Spleen (tissue), 11 donors: ENCODE results near the gene AKR1A1. TPM values are rescaled to one million over a fixed set of nuclear protein-coding genes. Genes with fewer than 3 reads are reported as not detected.

Source experiments
- DNase-seq: peaks from one replicate; pipeline ENCODE4 v3.0.0-alpha.2; 2020
- H3K27ac ChIP-seq, 8 donors: fragments of 200-600 bp; sonication (generic) in 7 of 8; 1 replicate in 4 of 8; 2 replicates in 4 of 8; pipeline versions ENCODE4 v1.5.0 to v1.8.0; 2016 to 2021; ENCODE audit warnings: inconsistent platforms in 4 of 8, mild to moderate bottlenecking in 4 of 8, moderate library complexity in 1 of 8
- H3K27me3 ChIP-seq, 7 donors: fragments of 200-600 bp; sonication (generic) in 6 of 7; replicated peaks in 1 of 7; 1 replicate in 4 of 7; 2 replicates in 3 of 7; pipeline versions ENCODE4 v1.5.0 to v1.8.0; 2016 to 2021; ENCODE audit warnings: inconsistent platforms in 3 of 7, mild to moderate bottlenecking in 1 of 7
- H3K36me3 ChIP-seq, 6 donors: fragments of 200-600 bp; sonication (generic) in 5 of 6; 1 replicate in 4 of 6; 2 replicates in 2 of 6; pipeline versions ENCODE4 v1.5.0 to v1.8.0; 2016 to 2021; ENCODE audit warnings: inconsistent platforms in 2 of 6
- H3K4me1 ChIP-seq, 6 donors: fragments of 200-600 bp; sonication (generic) in 5 of 6; 1 replicate in 3 of 6; 2 replicates in 3 of 6; pipeline versions ENCODE4 v1.5.0 to v1.8.0; 2016 to 2021; ENCODE audit warnings: inconsistent platforms in 3 of 6
- H3K4me3 ChIP-seq, 8 donors: fragments of 200-600 bp; sonication (generic) in 7 of 8; 1 replicate in 4 of 8; 2 replicates in 4 of 8; pipeline versions ENCODE4 v1.5.0 to v1.8.0; 2016 to 2021; ENCODE audit warnings: inconsistent platforms in 4 of 8, mild to moderate bottlenecking in 4 of 8, moderate library complexity in 2 of 8
- H3K9me3 ChIP-seq, 8 donors: fragments of 200-600 bp; sonication (generic) in 7 of 8; 1 replicate in 4 of 8; 2 replicates in 4 of 8; pipeline versions ENCODE4 v1.5.0 to v1.8.0; 2016 to 2021; ENCODE audit warnings: inconsistent platforms in 4 of 8
- POLR2A ChIP-seq, 3 donors: fragments of 450-650 bp; IDR thresholded peaks; one replicate each; pipeline ENCODE4 v1.5.1; 2017; ENCODE audit warnings: antibody characterized with exemption in 3 of 3, mild to moderate bottlenecking in 1 of 3
- POLR2AphosphoS5 ChIP-seq, 3 donors: sonication (generic); formaldehyde crosslinking; IDR thresholded peaks; one replicate each; pipeline ENCODE4 v1.5.1; 2017; ENCODE audit warnings: antibody characterized with exemption in 3 of 3
- WGBS, 5 donors: extraction: QIAGEN DNeasy Blood & Tissue Kit in 3 of 5; methylation state at CpG; one replicate each; pipeline versions ENCODE4 v1.1.5 to v1.1.7; 2013 to 2018; 5-methylcytosine and 5-hydroxymethylcytosine counted together
- intact Hi-C: fragments of 100-400 bp; cut with DNase I; formaldehyde crosslinking; loops from one replicate; pipeline ENCODE4 v1.15.0; 2023; ENCODE audit warnings: low total_unique reads
- polyA plus RNA-seq, 3 donors: library from polyadenylated mRNA; stranded (reverse); fragments of 200-250 nt; gene quantifications; one replicate each; pipeline ENCODE4 v1.2.1, GENCODE V29; 2013
- total RNA-seq, 7 donors: library from RNA; depleted of rRNA in 3 of 7; stranded (reverse); fragments of >200 nt in 3 of 7; fragmentation: NEBNext Ultra II Directional in 4 of 7; extraction: Animal tissue kit (Norgen Biotek cat#: 25700) in 4 of 7; gene quantifications; one replicate each; pipeline versions ENCODE4 v1.1.0 to v1.2.1, GENCODE V29; 2016 to 2021
- TF ChIP-seq, protein P1 (sequence below), 11 experiments: fragments of 200-600 bp in 7 of 11; fragments of 450-650 bp in 4 of 11; sonication (generic) in 4 of 11; IDR thresholded peaks in 8 of 11; conservative IDR thresholded peaks in 3 of 11; 1 replicate in 7 of 11; 2 replicates in 4 of 11; pipeline versions ENCODE4 v1.4.0 to v1.8.0; 2016 to 2021; ENCODE audit warnings: antibody characterized with exemption in 11 of 11, inconsistent platforms in 4 of 11, mild to moderate bottlenecking in 1 of 11
- donor health status: healthy with polysubstance abuse.
- donor health status: DM: no; HTN: no; CAD: no; lungs with moderate emphysema.
- donor health status: DM: no; HTN: no; CAD: no.
- donor health status: Bipolar disorder and iron deficiency.
- donor health status: healthy.
- donor health status: DM: no; HTN: no; CAD: no.
- donor health status: DM: yes; HTN: yes; CAD: no.

The AKR1A1 gene
- total and polyA plus RNA-seq, 10 donors: 68.8 to 150 (median 130) TPM

DNA sequence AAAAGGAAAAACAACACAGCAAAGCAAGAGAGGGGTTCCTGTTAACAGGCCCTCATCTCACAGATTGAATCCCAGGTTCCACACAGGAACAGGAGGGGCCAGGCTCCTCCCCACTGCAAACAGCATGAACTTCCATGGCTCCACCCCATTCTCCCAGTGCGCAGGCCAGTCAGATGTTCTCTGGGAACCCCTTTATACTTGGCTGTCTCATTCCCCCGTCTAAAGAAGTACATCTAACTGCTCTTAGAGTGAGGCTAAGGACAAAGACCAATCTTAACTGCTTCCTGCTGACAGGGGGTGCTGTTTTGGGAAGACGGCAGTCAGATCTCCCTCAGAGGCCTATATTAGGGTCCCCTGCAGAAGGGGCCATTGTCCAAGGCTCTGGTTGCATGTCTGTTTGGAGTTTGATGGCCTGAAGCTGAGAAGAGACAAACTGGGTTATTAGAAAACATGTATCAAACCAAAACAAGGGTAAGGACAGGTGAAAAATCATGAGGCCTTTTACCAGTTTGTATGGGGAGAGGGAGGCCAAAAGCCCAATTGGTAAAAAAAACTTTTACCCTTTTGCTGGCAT is 22.7 kb downstream of the AKR1A1 start:
- Histone ChIP-seq H3K9me3 (no peaks in the 10 kb centered on the region), H3K4me1 (peaks cover 0 to 14% (median 3%) of the 10 kb centered on the region in 6 donors), H3K4me3 (no peak overlapping the region), H3K27ac (no peak overlapping the region), H3K27me3 (no peaks in the 10 kb centered on the region), H3K36me3 (peaks cover 0 to 31% (median 19%) of the 10 kb centered on the region in 6 donors)
- DNase-seq: no peak
- WGBS, 5 donors: 66 to 78% (median 75%) methylated on average over 3 of the region's 3 CpGs
- intact Hi-C loops: loop anchor here (5.0 to 10.0 kb wide), 2 partner anchors 61 to 219 kb away; no protein-coding TSS in a partner anchor
- TF ChIP-seq, protein P1, sequence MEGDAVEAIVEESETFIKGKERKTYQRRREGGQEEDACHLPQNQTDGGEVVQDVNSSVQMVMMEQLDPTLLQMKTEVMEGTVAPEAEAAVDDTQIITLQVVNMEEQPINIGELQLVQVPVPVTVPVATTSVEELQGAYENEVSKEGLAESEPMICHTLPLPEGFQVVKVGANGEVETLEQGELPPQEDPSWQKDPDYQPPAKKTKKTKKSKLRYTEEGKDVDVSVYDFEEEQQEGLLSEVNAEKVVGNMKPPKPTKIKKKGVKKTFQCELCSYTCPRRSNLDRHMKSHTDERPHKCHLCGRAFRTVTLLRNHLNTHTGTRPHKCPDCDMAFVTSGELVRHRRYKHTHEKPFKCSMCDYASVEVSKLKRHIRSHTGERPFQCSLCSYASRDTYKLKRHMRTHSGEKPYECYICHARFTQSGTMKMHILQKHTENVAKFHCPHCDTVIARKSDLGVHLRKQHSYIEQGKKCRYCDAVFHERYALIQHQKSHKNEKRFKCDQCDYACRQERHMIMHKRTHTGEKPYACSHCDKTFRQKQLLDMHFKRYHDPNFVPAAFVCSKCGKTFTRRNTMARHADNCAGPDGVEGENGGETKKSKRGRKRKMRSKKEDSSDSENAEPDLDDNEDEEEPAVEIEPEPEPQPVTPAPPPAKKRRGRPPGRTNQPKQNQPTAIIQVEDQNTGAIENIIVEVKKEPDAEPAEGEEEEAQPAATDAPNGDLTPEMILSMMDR (IDR thresholded peaks at IDR 0.05 in 8 of 11, conservative IDR thresholded peaks at IDR 0.05 in 3 of 11): no peak
- TF ChIP-seq POLR2A (IDR thresholded peaks at IDR 0.05): no peak
- TF ChIP-seq POLR2AphosphoS5 (IDR thresholded peaks at IDR 0.05): no peak

DNA sequence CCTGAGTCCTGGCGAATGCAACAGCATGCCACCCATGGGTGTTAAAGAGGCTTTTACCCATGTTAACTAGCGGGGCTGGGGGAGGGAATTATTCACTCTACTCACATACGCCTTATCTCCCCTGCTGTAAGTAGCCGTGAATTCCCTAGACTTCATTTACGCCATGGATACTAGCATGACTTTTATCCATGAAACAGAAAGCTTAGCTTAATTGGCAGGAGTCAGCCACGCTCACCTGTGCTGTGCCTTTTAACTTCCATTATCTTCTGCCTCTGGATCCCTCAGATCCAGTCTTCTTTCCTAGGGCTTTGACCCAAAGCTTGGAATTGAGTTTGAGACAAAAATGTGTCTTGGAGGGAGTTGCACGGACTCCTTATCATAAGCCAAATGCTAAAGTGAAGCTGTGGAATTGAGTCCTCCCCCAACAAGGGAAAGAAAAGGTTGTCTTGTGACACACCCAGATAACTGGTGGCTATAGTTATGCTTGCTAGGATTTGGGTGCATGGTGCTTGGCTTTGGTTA is 23.5 kb downstream of the AKR1A1 start:
- Histone ChIP-seq H3K4me3 (no peak overlapping the region), H3K4me1 (peaks cover 0 to 14% (median 3%) of the 10 kb centered on the region in 6 donors), H3K27me3 (no peaks in the 10 kb centered on the region), H3K36me3 (peaks cover 0 to 22% (median 12%) of the 10 kb centered on the region in 6 donors), H3K9me3 (no peaks in the 10 kb centered on the region), H3K27ac (no peak overlapping the region)
- intact Hi-C loops: loop anchor here (5.0 to 10.0 kb wide), 2 partner anchors 62 to 219 kb away; no protein-coding TSS in a partner anchor
- DNase-seq: no peak
- 94 to 98% (median 97%) methylated on average over 7 of the region's 7 CpGs for WGBS, 5 donors
- TF ChIP-seq, protein P1 (IDR thresholded peaks at IDR 0.05 in 8 of 11, conservative IDR thresholded peaks at IDR 0.05 in 3 of 11): no peak
- TF ChIP-seq POLR2A (IDR thresholded peaks at IDR 0.05) (no peak), POLR2AphosphoS5 (IDR thresholded peaks at IDR 0.05) (no peak)

DNA sequence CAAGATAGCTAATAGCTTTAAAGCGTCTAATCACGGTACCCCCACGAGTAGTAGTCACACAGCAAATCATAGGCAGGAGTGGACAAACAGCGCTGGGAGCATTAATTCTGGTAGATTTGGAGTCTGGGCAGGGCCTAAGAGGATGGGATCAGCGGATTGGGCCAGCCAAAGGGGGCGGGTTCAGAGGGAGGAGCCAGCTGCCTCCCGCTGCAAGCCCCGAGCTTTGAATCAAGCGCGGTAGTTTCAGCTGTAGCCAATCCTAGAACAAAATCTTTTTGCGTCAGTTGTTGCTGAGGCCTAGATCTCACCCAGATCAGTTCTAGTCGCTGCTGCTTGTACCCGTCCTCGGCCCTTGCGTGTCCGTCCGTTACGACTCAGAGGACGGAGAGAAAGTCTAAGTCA is 32.6 kb downstream of the AKR1A1 start:
- Histone ChIP-seq H3K9me3 (no peaks in the 10 kb centered on the region), H3K4me1 (peaks cover 24 to 56% (median 47%) of the 10 kb centered on the region in 6 donors), H3K36me3 (no peaks in the 10 kb centered on the region), H3K27ac (peak overlapping the region; percentile 91 to 97 (median 95)), H3K4me3 (peak overlapping the region; percentile 91 to 100 (median 99)), H3K27me3 (no peaks in the 10 kb centered on the region)
- intact Hi-C loops: no loop called here
- WGBS, 5 donors: 0 to 3% (median 1%) methylated on average over 12 to 19 of the region's 19 CpGs
- no peak for TF ChIP-seq POLR2A (IDR thresholded peaks at IDR 0.05)
- TF ChIP-seq, protein P1 (IDR thresholded peaks at IDR 0.05 in 8 of 11, conservative IDR thresholded peaks at IDR 0.05 in 3 of 11): peak in 1 of 11 experiments; percentile 32
- peak; percentile 97 for DNase-seq

DNA sequence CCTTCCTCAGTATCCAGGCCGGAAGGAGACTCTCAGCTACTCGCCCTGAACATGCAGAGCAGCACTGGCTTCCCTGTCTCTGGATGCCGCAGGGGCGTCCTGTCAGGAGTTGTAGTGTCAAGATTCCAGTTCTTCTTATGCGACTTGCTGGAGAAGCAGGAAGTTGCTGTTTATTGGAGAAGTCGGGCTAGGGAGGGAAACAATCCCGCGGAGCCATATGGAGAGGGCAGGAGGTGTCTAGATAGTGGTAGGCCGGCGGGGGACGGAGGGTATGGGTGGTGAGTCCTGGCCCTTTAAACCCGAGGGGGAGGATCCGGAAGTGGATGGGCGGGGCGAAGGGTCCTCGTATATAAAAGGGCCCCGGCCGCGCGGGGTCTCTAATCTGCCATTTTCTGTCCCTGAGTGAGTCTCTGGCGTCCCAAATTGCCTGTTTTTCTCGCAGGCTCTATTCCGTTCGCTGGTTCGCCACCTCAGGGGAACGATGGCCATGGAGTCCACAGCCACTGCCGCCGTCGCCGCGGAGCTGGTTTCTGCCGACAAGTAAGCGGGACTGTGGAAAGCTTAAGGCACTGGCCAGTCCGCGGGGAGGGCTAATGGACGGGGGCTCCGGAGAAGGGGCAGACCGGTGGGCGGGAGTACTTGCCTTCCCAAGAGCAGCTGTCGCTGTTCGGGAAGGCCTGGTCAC is 33.2 kb downstream of the AKR1A1 start, which contains the start of gene NASP:
Gene NASP, plus strand, starts transcription at position 376 of the 685 bp plus-strand sequence. Its CDS starts 106 bp downstream, at position 482.
- intact Hi-C loops: no loop called here

More for the DNA sequence above, 33.2 kb downstream of the AKR1A1 start, which contains the start of gene NASP:
- Histone ChIP-seq H3K9me3 (no peaks in the 10 kb centered on the region), H3K27me3 (no peaks in the 10 kb centered on the region), H3K36me3 (peaks cover 0 to 2% (median 0%) of the 10 kb centered on the region in 6 donors), H3K27ac (peak within 1 kb of the TSS; percentile 91 to 97 (median 95)), H3K4me1 (peaks cover 24 to 61% (median 50%) of the 10 kb centered on the region in 6 donors), H3K4me3 (peak within 1 kb of the TSS; percentile 91 to 100 (median 99))
- TF ChIP-seq POLR2A (IDR thresholded peaks at IDR 0.05): peak in 2 of 3 donors; percentile 64 to 68
- TF ChIP-seq, protein P1 (IDR thresholded peaks at IDR 0.05 in 8 of 11, conservative IDR thresholded peaks at IDR 0.05 in 3 of 11): no peak
- TF ChIP-seq POLR2AphosphoS5 (IDR thresholded peaks at IDR 0.05): peak; percentile 89 to 97 (median 96)
- 0 to 1% (median 0%) methylated on average over 34 to 40 of the region's 41 CpGs for WGBS, 5 donors
- peak; percentile 97 for DNase-seq
